GM12874 (cell line): Measurements from ENCODE around the gene TRIM41.

Experiments used
- CTCF ChIP-seq: IDR thresholded peaks from 2 replicates; pipeline ENCODE4 v1.5.1; 2011; ENCODE audit warnings: low read depth, mild to moderate bottlenecking, control low read depth, low read length, moderate library complexity; ENCODE audit not compliant: insufficient read depth

Gene TRIM41

DNA sequence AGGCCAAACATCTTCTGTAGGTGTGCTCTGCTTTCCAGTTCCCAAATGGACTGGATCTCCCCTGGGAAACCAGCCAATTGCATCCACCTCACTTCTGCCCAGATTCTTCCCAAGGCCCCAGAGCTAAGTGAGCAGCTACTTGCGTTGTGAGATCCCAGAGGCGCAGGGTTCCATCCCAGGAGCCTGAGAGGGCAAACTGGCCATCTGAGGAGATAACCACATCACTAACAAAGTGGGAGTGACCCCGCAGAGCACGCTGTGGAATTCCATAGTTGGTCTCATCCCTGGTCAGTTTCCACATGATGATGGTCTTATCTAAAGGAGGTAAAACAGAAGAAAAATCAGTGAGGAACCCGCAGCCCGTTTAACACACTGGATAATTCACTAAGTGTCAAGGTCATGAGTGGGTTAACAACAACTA is 19.0 kb downstream of the TRIM41 start:
- TF ChIP-seq CTCF: no peak

GRCh38 chr5:181243018-181243563 is 20.0 kb downstream of the TRIM41 start:
- TF ChIP-seq CTCF: no peak

- TF ChIP-seq CTCF: no peak
Observed at GRCh38 chr5:181243564-181244343, 20.7 kb downstream of the TRIM41 start, which contains the start of gene RACK1. RACK1 (minus strand) TSS chr5:181243906; CDS start chr5:181243800, 106 bp downstream.

DNA sequence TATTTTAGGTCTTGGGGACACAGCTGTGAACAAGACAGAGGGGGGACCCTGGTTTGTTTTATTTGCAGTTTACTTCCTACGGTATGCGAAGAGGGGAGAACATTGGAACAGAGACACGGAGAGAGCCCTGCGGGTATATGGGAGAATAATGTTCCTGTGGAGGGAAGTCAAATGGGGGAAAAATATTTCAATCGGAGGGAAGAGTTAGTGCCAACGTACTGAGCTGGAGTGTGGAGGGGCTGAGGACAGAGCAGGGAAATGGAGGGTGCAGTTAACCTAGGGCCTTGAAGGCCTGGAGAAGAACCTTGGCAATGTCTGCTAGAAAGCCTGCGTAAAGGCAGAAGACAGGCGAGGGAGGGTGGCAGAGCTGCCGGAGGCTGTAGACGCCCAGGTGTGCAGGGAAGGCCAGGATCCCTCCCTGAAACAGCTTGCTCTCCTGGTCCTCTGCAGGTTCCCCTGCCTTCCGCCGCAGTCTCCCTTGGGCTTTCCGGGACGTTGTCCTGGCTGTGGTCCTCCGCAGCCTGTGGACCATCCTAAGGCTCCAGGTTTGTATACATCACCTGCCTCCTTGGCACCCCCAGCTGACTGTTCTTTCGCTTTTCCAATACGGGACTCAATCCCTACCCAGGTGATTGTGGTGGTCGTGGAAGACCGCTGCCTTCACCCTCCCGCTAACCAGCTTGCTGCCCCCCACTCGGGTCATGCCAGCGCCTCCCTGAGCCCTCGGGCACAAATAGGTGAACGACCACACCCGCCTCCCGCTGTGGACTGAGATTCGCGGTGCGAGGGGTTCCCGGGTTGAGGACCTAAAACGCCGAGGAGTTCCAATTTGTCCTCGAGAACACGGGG is 22.6 kb downstream of the TRIM41 start:
- TF ChIP-seq CTCF: no peak

GRCh38 chr5:181246276-181247049 is 23.4 kb downstream of the TRIM41 start:
- TF ChIP-seq CTCF: no peak

DNA sequence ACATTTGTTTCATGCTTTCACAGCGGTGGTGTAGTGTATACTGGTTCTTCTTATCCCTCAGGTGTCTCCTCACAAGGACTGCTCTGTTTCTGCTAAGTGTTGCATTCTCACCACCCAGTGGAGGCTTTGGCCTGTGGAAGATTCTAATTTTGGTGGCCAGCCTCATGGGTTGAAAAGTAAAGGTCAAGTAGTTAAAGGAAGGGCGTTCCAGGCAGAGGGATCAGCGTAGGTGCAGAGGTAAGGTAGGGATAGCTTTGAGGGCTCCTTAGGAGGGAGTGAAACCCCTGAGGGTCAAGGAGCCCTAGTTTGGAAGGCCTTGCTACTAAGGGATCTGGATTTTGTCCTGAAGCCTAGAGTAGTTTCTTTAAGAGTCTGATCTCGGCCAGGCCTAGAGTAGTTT is 25.2 kb downstream of the TRIM41 start:
- no peak for TF ChIP-seq CTCF
